ENCODE results near the gene UQCC2.

The UQCC2 gene

GRCh38 chr6:33710296-33711121 is 991 bp downstream of the UQCC2 start:
- Histone ChIP-seq H3K27ac (ENCODE audit: low read depth, low read length, poor library complexity, severe bottlenecking) (peak overlapping the region; percentile 87), H3K9me2 (ENCODE audit: low read depth, low read length) (no peaks in the 10 kb centered on the region), H3K4me1 (ENCODE audit: insufficient read depth, low read length, severe bottlenecking) (peaks cover 52% of the 10 kb centered on the region), H3K27me3 (ENCODE audit: insufficient read depth, low read length) (no peaks in the 10 kb centered on the region), H2AFZ (ENCODE audit: low read length) (no peak overlapping the region), H3K4me2 (ENCODE audit: low read length) (peak overlapping the region; percentile 94), H3K79me2 (ENCODE audit: insufficient read depth, low read length) (0 out of 2 replicates have a peak, but pooled peaks cover 2% of the 10 kb centered on the region), H3F3A (ENCODE audit: insufficient read depth, low read length) (no peaks in the 10 kb centered on the region), H3K36me3 (ENCODE audit: insufficient read depth, low read length) (peaks cover 43% of the 10 kb centered on the region), H4K20me1 (ENCODE audit: insufficient read depth, low read length) (no peaks in the 10 kb centered on the region), H3K9me3 (ENCODE audit: low read length) (no peaks in the 10 kb centered on the region), H3K9ac (ENCODE audit: low read length) (peak overlapping the region; percentile 83), H3K4me3 (ENCODE audit: low read depth, low read length, poor library complexity, severe bottlenecking) (peak overlapping the region; percentile 70)
- TF ChIP-seq EZH2 (IDR thresholded peaks at IDR 0.05; ENCODE audit: borderline replicate concordance, low read length) (no peak), CTCF (IDR thresholded peaks at IDR 0.05; ENCODE audit: low read length) (no peak)

- peaks cover 58% of the 10 kb centered on the region for H3K4me1 ChIP-seq (ENCODE audit: insufficient read depth, low read length, severe bottlenecking)
- TF ChIP-seq EZH2 (IDR thresholded peaks at IDR 0.05; ENCODE audit: borderline replicate concordance, low read length) (no peak), CTCF (IDR thresholded peaks at IDR 0.05; ENCODE audit: low read length) (no peak)
- peak overlapping the region; percentile 94 for H3K4me2 ChIP-seq (ENCODE audit: low read length)
- H3K4me3 ChIP-seq (ENCODE audit: low read depth, low read length, poor library complexity, severe bottlenecking): peak overlapping the region; percentile 70
- no peaks in the 10 kb centered on the region for H4K20me1 ChIP-seq (ENCODE audit: insufficient read depth, low read length)
- peak overlapping the region; percentile 83; the same call in 1 of the 2 replicates for H3K9ac ChIP-seq (ENCODE audit: low read length)
- H3K79me2 ChIP-seq (ENCODE audit: insufficient read depth, low read length): 0 out of 2 replicates have a peak, but pooled peaks cover 2% of the 10 kb centered on the region
- H3K27me3 ChIP-seq (ENCODE audit: insufficient read depth, low read length): no peaks in the 10 kb centered on the region
- no peak overlapping the region for H3K27ac ChIP-seq (ENCODE audit: low read depth, low read length, poor library complexity, severe bottlenecking)
- H3K36me3 ChIP-seq (ENCODE audit: insufficient read depth, low read length): peaks cover 43% of the 10 kb centered on the region
- H2AFZ ChIP-seq (ENCODE audit: low read length): no peak overlapping the region
- no peaks in the 10 kb centered on the region for H3F3A ChIP-seq (ENCODE audit: insufficient read depth, low read length)
- H3K9me2 ChIP-seq (ENCODE audit: low read depth, low read length): no peaks in the 10 kb centered on the region
- H3K9me3 ChIP-seq (ENCODE audit: low read length): no peaks in the 10 kb centered on the region
Observed at GRCh38 chr6:33709605-33710295, 1.8 kb downstream of the UQCC2 start.

- Histone ChIP-seq H3K79me2 (ENCODE audit: insufficient read depth, low read length) (0 out of 2 replicates have a peak, but pooled peaks cover 2% of the 10 kb centered on the region), H3K9me3 (ENCODE audit: low read length) (no peaks in the 10 kb centered on the region), H3K27me3 (ENCODE audit: insufficient read depth, low read length) (no peaks in the 10 kb centered on the region), H4K20me1 (ENCODE audit: insufficient read depth, low read length) (no peaks in the 10 kb centered on the region), H3F3A (ENCODE audit: insufficient read depth, low read length) (no peaks in the 10 kb centered on the region), H3K4me3 (ENCODE audit: low read depth, low read length, poor library complexity, severe bottlenecking) (no peak overlapping the region), H3K27ac (ENCODE audit: low read depth, low read length, poor library complexity, severe bottlenecking) (no peak overlapping the region), H3K9ac (ENCODE audit: low read length) (no peak overlapping the region), H3K36me3 (ENCODE audit: insufficient read depth, low read length) (peaks cover 43% of the 10 kb centered on the region), H3K4me2 (ENCODE audit: low read length) (no peak overlapping the region), H2AFZ (ENCODE audit: low read length) (no peak overlapping the region), H3K4me1 (ENCODE audit: insufficient read depth, low read length, severe bottlenecking) (peaks cover 61% of the 10 kb centered on the region), H3K9me2 (ENCODE audit: low read depth, low read length) (no peaks in the 10 kb centered on the region)
- TF ChIP-seq EZH2 (IDR thresholded peaks at IDR 0.05; ENCODE audit: borderline replicate concordance, low read length) (no peak), CTCF (IDR thresholded peaks at IDR 0.05; ENCODE audit: low read length) (no peak)
Observed at GRCh38 chr6:33708516-33709204, 2.8 kb downstream of the UQCC2 start.
